HG03575 (cell line): ENCODE results near the gene FCHSD2.

Source experiments
- ATAC-seq: cut with Tn5 transposase; IDR thresholded peaks from one replicate; pipeline ENCODE4 v1.9.1; 2021; ENCODE audit not compliant: unreplicated experiment, insufficient number of reproducible peaks, low FRiP score; ENCODE audit errors: extremely low read depth

The FCHSD2 gene

GRCh38 chr11:73173755-73174494, 31.8 kb upstream of the FCHSD2 start:
- ATAC-seq, result no peak

GRCh38 chr11:73172992-73173656, 31.0 kb upstream of the FCHSD2 start:
- ATAC-seq, result no peak

- ATAC-seq, result no peak
These were observed 29.5 kb upstream of the FCHSD2 start for GRCh38 chr11:73171436-73172161.

GRCh38 chr11:73170140-73170539, 28.0 kb upstream of the FCHSD2 start:
- ATAC-seq, result no peak

- ATAC-seq, result no peak
These were observed 26.9 kb upstream of the FCHSD2 start for GRCh38 chr11:73168925-73169579.

- ATAC-seq, result no peak
These were observed 25.3 kb upstream of the FCHSD2 start for GRCh38 chr11:73167363-73167954.

GRCh38 chr11:73164803-73165540, 22.9 kb upstream of the FCHSD2 start:
- no peak for ATAC-seq

GRCh38 chr11:73163638-73164174, 21.6 kb upstream of the FCHSD2 start:
- no peak for ATAC-seq

GRCh38 chr11:73162196-73162740, 20.1 kb upstream of the FCHSD2 start:
- no peak for ATAC-seq

GRCh38 chr11:73160005-73160760, 18.1 kb upstream of the FCHSD2 start:
- ATAC-seq, result no peak

- no peak for ATAC-seq
These were observed 17.2 kb upstream of the FCHSD2 start for GRCh38 chr11:73159297-73159696.

- ATAC-seq, result no peak
These were observed 16.4 kb upstream of the FCHSD2 start for GRCh38 chr11:73158356-73159051.

GRCh38 chr11:73157101-73158010, 15.2 kb upstream of the FCHSD2 start:
- ATAC-seq, result no peak

- no peak for ATAC-seq
These were observed 14.6 kb upstream of the FCHSD2 start for GRCh38 chr11:73156686-73157085.

GRCh38 chr11:73156114-73156513, 14.0 kb upstream of the FCHSD2 start:
- ATAC-seq, result no peak

GRCh38 chr11:73155102-73155501, 13.0 kb upstream of the FCHSD2 start:
- no peak for ATAC-seq
